ENCODE results near the gene CFAP299.
A peak's percentile ranks its signal among the peaks of the same experiment; 100 is the strongest.
"Not testable (repeated sequence)": the region's sequence is repeated elsewhere in the genome, so short reads cannot be mapped to it uniquely, and the experiment has no call there.

CFAP299 gene

DNA sequence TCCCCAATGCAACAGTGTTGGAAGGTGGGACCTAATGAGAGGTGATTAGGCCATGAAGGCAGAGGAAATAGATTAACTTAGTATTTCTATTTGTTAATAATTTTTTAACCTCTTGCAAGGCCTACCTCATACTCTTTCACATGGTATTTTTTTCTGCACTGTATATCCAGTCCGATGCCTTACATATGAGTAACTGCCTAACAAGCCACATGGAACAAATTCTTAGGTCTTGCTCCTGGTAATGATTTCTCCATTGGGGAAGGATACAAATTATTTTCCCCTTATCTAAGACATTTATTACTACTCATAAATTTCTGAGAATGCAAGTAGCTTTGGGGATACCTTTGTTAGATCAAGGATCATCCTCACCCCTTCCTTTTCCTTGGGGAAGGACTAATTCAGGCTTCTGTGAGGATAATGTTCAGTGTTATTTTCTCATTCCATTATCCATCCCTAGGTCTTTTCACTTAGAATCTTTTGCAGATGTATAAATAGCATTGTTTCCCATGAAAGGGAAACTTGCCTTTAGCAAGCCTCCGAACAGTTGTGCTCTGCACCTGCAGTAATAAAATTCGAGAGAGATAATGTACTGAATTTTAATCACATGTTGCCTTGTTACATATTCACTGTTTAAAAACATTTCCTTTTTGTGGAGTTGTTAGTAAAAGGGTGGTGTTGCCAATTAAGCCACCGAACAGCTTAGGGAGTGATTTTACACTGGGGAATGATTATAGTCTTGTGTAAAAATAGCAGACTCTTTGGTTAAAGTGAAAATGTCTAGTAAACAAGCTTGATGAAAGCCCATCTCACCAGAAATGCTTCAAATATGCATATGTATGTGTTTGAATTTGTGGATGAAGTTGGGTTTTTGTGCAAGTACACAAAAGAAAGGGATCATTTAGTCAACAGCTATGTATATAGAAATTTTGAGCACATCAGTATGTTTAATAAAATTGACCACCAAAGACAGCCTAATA is 89.9 kb downstream of the CFAP299 start:
- no peak for DNase-seq (ENCODE audit: low spot score)
- H3K4me3 Mint-ChIP-seq = no peak overlapping the region
- H3K27me3 Mint-ChIP-seq (ENCODE audit: low read depth) = peaks cover 8% of the 10 kb centered on the region
- H3K4me1 Mint-ChIP-seq (ENCODE audit: low read depth) = peaks cover 7% of the 10 kb centered on the region
- no peaks in the 10 kb centered on the region for H3K36me3 Mint-ChIP-seq (ENCODE audit: low read depth)
- H3K27ac Mint-ChIP-seq = no peak overlapping the region
- no peaks in the 10 kb centered on the region for H3K9me3 Mint-ChIP-seq

DNA sequence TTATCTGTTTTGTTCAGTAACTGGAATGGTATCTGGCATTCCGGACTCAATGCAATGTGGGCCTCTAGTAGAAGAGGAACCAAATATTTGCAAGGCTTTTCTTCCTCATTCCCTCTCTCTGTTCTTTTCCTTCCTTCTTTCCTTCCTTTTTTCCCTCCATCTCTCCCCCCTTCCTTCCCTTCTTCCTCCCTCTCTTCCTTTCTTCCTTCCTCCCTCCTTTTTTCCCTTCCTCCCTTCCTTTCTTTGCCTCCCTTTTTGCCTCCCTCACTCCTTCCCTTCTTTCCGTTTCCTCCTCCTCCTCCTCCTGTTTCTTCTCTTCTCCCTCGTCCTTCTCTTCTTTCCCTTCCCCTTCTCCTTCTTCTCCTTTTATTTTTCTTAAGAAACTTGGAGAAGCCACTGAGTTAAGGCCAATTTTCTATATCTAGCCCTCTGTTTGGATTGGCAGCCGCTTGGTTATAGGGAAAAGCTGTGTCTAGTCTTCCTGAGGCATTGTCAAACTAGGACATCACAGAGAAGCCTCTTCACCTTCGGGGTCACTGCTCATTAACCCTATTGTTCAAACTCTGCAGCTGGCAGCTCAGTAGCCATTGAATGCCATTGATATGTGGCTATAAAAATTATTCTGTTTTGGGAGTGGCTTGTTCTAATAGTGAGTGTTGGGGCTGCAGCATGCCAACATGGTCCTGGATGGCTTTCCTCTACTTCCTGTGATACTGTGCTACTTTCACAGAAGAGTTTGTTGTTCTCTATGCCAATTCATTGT is 95.9 kb downstream of the CFAP299 start:
- DNase-seq (ENCODE audit: low spot score) = no peak
- Mint-ChIP-seq H3K27me3 (ENCODE audit: low read depth) (peaks cover 24% of the 10 kb centered on the region), H3K4me1 (ENCODE audit: low read depth) (no peaks in the 10 kb centered on the region), H3K4me3 (no peak overlapping the region), H3K9me3 (no peaks in the 10 kb centered on the region), H3K27ac (no peak overlapping the region), H3K36me3 (ENCODE audit: low read depth) (no peaks in the 10 kb centered on the region)

DNA sequence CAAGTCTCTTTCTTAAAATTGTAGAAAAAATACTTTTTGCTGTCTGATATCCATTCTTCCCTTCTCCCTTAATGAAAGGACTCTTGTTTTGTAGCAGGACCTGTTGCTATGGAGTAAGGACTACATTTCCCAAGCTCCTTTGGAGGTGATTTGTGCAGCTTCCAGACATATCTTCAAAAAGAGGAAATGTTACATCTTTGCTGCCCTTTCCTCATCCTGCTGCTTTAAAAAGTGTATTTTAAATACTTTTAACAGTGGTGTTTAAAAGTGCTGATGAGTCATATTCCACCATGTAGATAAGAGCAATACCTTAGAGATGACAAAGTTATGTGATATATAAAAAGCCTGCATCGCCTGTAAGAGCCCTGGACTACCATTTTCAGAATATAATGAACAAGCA is 98.7 kb downstream of the CFAP299 start:
- Mint-ChIP-seq H3K27ac (no peak overlapping the region), H3K9me3 (no peaks in the 10 kb centered on the region)

DNA sequence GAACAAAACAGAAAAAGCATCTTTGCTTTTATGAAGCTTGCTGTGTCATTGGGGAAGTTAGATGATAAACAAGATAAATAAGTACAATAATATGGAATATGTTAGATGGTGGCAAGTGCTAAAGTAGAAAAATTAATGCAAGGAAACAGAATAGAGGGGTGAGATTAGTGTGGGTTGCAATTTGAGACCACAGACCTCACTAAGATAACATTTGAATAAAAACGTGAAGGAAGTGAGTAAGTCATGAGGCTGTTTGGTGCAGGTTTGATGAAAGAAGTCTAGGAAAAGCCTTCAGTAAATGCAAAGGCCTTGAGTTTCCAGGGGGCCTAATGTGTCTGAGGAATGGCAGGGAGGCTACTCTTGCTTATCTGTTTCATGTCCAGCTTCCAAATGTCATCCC is 102.5 kb downstream of the CFAP299 start:
- Mint-ChIP-seq H3K27ac (no peak overlapping the region), H3K36me3 (ENCODE audit: low read depth) (peaks cover 7% of the 10 kb centered on the region), H3K27me3 (ENCODE audit: low read depth) (peaks cover 12% of the 10 kb centered on the region)

More for the DNA sequence above, 98.7 kb downstream of the CFAP299 start:
- Mint-ChIP-seq H3K36me3 (ENCODE audit: low read depth) (no peaks in the 10 kb centered on the region), H3K4me1 (ENCODE audit: low read depth) (peaks cover 7% of the 10 kb centered on the region), H3K4me3 (no peak overlapping the region), H3K27me3 (ENCODE audit: low read depth) (peaks cover 22% of the 10 kb centered on the region)
- DNase-seq (ENCODE audit: low spot score) = no peak

DNA sequence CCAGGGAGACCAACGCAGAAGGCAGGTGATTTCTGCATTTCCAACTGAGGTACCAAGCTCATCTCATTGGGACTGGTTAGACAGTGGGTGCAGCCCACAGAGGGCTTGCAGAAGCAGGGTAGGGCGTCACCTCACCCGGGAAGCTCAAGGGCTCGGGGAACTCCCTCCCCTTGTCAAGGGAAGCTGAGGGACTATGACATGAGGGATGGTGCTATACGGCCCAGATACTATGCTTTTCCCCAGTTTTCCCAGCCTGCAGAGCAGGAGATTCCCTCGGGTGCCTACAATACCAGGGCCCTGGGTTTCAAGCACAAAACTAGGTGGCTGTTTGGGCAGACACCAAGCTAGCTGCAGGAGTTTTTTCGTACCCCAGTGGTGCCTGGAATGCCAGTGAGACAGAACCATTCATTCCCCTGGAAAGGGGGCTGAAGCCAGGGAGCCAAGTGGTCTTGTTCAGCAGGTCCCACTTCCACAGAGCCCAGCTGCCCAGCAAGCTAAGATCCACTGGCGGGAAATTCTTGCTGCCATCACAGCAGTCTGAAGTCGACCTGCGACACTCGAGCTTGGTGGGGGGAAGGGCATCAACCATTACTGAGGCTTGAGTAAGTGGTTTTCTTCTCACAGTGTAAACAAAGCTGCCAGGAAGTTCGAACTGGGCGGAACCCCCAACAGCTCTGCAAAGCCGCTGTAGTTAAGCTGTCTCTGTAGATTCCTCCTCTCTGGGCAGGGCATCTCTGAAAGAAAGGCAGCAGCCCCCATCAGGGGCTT is 103.9 kb downstream of the CFAP299 start:
- not testable (repeated sequence) for DNase-seq (ENCODE audit: low spot score)

More for the DNA sequence above, 102.5 kb downstream of the CFAP299 start:
- Mint-ChIP-seq H3K4me1 (ENCODE audit: low read depth) (peaks cover 12% of the 10 kb centered on the region), H3K9me3 (peaks cover 28% of the 10 kb centered on the region), H3K4me3 (no peak overlapping the region)
- no peak for DNase-seq (ENCODE audit: low spot score)

DNA sequence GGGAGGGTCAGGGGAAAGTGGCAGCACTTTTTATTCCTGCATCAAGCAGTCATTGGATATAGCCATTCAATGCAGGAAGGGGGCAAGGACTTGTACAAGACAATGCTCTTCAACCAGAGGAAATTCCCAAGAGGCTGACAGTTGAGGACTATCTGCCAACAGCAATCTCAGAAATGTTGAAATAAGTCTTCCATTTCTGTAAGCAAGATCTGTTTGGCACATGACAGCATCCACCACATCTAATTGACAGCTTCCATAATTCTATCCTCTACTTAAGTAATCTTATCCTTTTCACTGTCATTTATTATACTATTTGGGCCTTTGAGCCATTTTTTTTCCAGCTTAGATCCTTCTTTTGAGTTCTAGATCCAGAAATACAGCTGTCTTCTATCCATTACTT is 110.7 kb downstream of the CFAP299 start:
- H3K4me1 Mint-ChIP-seq (ENCODE audit: low read depth) = no peaks in the 10 kb centered on the region
- peaks cover 27% of the 10 kb centered on the region for H3K9me3 Mint-ChIP-seq
- H3K27me3 Mint-ChIP-seq (ENCODE audit: low read depth) = peaks cover 2% of the 10 kb centered on the region
- no peak overlapping the region for H3K4me3 Mint-ChIP-seq
- H3K27ac Mint-ChIP-seq = no peak overlapping the region
- H3K36me3 Mint-ChIP-seq (ENCODE audit: low read depth) = no peaks in the 10 kb centered on the region
- no peak for DNase-seq (ENCODE audit: low spot score)

More for the DNA sequence above, 103.9 kb downstream of the CFAP299 start:
- H3K4me3 Mint-ChIP-seq = peak overlapping the region; percentile 42
- peaks cover 31% of the 10 kb centered on the region for H3K9me3 Mint-ChIP-seq
- H3K4me1 Mint-ChIP-seq (ENCODE audit: low read depth) = peaks cover 12% of the 10 kb centered on the region
- H3K27ac Mint-ChIP-seq; H3K27me3 Mint-ChIP-seq (ENCODE audit: low read depth); H3K36me3 Mint-ChIP-seq (ENCODE audit: low read depth): not testable (repeated sequence)

DNA sequence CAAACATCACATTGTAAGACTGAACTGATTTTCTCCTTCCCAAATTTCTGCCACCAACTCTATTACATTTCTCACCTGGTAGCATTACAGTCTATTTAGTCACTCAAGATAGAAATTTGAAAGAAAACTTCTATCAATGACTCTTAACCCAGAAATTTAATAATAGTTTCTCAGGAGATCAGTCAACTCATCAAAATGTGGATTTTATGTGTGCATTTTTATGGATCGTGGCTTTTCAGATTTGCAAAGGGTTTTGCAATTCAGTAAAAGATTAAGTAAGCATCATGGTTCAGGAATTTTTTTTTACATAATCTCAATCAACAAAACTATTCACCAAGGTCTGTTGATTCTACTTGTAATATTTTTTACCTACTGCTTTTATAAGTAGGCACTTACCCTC is 111.1 kb downstream of the CFAP299 start:
- H3K36me3 Mint-ChIP-seq (ENCODE audit: low read depth) = no peaks in the 10 kb centered on the region
- no peak overlapping the region for H3K27ac Mint-ChIP-seq
- peaks cover 2% of the 10 kb centered on the region for H3K27me3 Mint-ChIP-seq (ENCODE audit: low read depth)
- DNase-seq (ENCODE audit: low spot score) = no peak
- H3K9me3 Mint-ChIP-seq = peaks cover 24% of the 10 kb centered on the region
- H3K4me3 Mint-ChIP-seq = no peak overlapping the region
- H3K4me1 Mint-ChIP-seq (ENCODE audit: low read depth) = no peaks in the 10 kb centered on the region

DNA sequence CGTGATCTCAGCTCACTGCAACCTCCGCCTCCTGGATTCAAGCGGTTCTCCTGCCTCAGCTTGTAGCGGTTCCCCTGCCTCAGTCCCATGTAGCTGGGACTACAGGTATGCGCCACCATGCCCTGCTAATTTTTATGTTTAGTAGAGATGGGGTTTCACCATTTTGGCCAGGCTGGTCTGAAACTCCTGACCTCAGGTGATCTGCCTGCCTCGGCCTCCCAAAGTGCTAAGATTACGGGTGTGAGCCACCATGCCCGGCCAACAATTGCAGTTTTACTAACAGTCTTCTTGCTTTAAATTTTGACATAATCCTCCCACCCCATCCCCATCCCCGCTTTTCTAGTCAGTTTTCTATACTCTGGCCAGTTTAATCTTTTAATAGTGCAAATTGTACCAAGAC is 112.0 kb downstream of the CFAP299 start:
- no peak overlapping the region for H3K27ac Mint-ChIP-seq
- no peaks in the 10 kb centered on the region for H3K27me3 Mint-ChIP-seq (ENCODE audit: low read depth)
- H3K36me3 Mint-ChIP-seq (ENCODE audit: low read depth) = no peaks in the 10 kb centered on the region
- no peaks in the 10 kb centered on the region for H3K4me1 Mint-ChIP-seq (ENCODE audit: low read depth)
- H3K9me3 Mint-ChIP-seq = peaks cover 15% of the 10 kb centered on the region
- no peak overlapping the region for H3K4me3 Mint-ChIP-seq
- DNase-seq (ENCODE audit: low spot score) = no peak

DNA sequence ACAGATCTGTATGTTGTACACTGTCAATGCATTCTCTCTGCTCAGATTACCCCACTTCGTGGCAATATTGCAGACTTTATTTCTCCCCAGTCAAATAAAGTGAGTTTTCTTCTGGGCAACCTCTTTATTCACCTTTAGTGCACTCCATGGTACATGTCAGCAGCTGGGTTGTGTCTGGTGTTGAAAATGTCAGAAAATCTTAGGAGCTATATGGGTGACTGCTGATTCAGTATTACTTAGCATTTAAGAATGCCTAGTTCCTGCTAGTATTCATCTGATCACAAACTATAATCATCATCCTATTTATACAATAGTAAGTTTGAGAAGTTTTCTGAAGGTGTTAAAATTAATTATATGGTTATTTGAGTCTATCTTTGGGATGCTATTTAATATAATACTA is 112.5 kb downstream of the CFAP299 start:
- H3K27ac Mint-ChIP-seq = no peak overlapping the region

DNA sequence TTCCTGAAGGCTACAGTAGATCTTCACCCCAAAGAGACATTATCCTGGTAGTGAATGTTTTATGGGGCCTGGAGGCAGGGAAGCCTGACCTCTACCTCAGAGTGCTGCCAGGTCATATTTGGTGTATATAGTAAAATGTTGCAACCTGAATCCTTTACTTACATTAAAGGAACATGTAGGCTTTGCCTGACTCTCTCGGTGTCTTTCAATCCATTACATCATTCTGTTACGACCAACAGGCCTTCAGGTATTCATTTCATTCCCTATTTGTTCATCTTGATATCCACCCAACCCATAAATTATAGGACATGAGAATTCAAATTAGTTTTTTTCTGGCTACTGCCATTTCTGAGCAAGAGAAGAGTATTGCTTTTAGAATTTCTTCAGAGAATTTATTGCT is 116.5 kb downstream of the CFAP299 start:
- Mint-ChIP-seq H3K4me3 (no peak overlapping the region), H3K36me3 (ENCODE audit: low read depth) (no peaks in the 10 kb centered on the region), H3K27ac (no peak overlapping the region), H3K27me3 (ENCODE audit: low read depth) (no peaks in the 10 kb centered on the region), H3K9me3 (no peaks in the 10 kb centered on the region), H3K4me1 (ENCODE audit: low read depth) (no peaks in the 10 kb centered on the region)
- no peak for DNase-seq (ENCODE audit: low spot score)

More for the DNA sequence above, 112.5 kb downstream of the CFAP299 start:
- no peak for DNase-seq (ENCODE audit: low spot score)
- Mint-ChIP-seq H3K27me3 (ENCODE audit: low read depth) (no peaks in the 10 kb centered on the region), H3K4me3 (no peak overlapping the region), H3K4me1 (ENCODE audit: low read depth) (no peaks in the 10 kb centered on the region), H3K36me3 (ENCODE audit: low read depth) (no peaks in the 10 kb centered on the region), H3K9me3 (peaks cover 10% of the 10 kb centered on the region)

DNA sequence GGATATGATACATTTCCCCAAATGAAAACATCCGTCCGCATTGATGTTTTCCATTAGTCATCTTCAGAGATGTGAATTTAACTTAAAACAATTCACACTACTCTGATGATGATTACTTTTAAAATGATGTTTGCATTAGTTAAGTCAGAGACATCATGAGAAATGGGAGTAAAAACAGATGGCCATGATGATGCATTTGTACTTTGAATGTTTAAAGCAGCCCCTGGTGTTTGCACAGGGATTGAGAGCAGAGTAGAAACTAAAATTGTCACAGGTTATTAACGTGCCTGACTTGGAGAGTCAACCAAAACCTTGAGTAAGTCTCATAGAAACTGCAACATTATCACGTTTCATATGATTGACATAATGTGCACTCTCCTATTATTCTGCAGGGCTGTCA is 117.2 kb downstream of the CFAP299 start:
- DNase-seq (ENCODE audit: low spot score) = no peak
- H3K4me1 Mint-ChIP-seq (ENCODE audit: low read depth) = no peaks in the 10 kb centered on the region
- no peaks in the 10 kb centered on the region for H3K27me3 Mint-ChIP-seq (ENCODE audit: low read depth)
- no peaks in the 10 kb centered on the region for H3K9me3 Mint-ChIP-seq
- no peak overlapping the region for H3K4me3 Mint-ChIP-seq
- no peak overlapping the region for H3K27ac Mint-ChIP-seq
- H3K36me3 Mint-ChIP-seq (ENCODE audit: low read depth) = no peaks in the 10 kb centered on the region

DNA sequence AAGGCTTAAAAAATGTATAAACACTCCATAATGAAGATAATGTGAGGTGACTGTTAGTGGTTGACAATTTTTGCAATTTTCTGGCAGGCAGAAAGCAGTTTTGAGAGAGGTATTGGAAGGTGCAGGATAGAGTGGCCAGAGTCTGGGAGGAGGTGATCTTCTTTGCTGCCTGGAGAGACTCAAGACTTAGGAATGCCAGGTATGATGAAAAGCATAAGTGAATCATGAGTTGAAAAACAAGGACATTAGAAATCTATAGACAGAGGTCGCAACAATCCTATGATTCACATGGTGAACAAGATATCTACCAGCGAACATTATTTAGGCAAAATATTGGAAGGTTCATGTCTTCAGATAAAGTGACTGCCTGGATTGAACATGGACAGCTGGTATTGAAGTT is 118.5 kb downstream of the CFAP299 start:
- no peaks in the 10 kb centered on the region for H3K27me3 Mint-ChIP-seq (ENCODE audit: low read depth)
- H3K27ac Mint-ChIP-seq = no peak overlapping the region
- H3K4me3 Mint-ChIP-seq = no peak overlapping the region
- H3K4me1 Mint-ChIP-seq (ENCODE audit: low read depth) = no peaks in the 10 kb centered on the region
- no peak for DNase-seq (ENCODE audit: low spot score)
- no peaks in the 10 kb centered on the region for H3K9me3 Mint-ChIP-seq
- no peaks in the 10 kb centered on the region for H3K36me3 Mint-ChIP-seq (ENCODE audit: low read depth)

DNA sequence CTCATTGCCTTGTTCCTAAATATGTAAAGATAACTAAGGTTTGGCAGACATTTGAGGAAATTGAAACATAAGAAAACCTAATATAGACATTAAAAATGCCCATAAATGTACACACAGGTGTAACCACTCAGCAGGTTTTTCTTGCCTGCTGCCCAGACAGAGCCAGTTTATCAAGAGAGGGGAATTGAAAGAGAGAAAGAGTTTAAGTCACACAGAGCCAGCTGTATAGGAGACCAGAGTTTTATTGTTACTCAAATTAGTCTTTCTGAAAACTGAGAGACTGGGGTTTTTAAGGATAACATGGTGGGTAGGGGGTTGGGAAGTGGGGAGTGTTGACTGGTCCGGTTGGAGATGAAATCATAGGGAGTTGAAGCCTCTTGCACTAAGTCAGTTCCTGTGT is 119.0 kb downstream of the CFAP299 start:
- H3K36me3 Mint-ChIP-seq (ENCODE audit: low read depth) = no peaks in the 10 kb centered on the region
- no peaks in the 10 kb centered on the region for H3K4me1 Mint-ChIP-seq (ENCODE audit: low read depth)
- no peak overlapping the region for H3K4me3 Mint-ChIP-seq
- H3K27ac Mint-ChIP-seq = no peak overlapping the region
- no peak for DNase-seq (ENCODE audit: low spot score)
- no peaks in the 10 kb centered on the region for H3K9me3 Mint-ChIP-seq
- no peaks in the 10 kb centered on the region for H3K27me3 Mint-ChIP-seq (ENCODE audit: low read depth)

Measured in T-helper 2 cell treated with Interferon-gamma antibody and Interleukin-4, amounts not matched to agents 5 μg/mL and 100 μg/mL, for 36 hours (primary cell).